GM10847 (cell line): ENCODE data around the gene TARDBP.

Source experiments
- POLR2A ChIP-seq: IDR thresholded peaks from 2 replicates; pipeline ENCODE4 v1.6.1; 2011; ENCODE audit not compliant: insufficient read length; ENCODE audit errors: extremely low read depth

The TARDBP gene

DNA sequence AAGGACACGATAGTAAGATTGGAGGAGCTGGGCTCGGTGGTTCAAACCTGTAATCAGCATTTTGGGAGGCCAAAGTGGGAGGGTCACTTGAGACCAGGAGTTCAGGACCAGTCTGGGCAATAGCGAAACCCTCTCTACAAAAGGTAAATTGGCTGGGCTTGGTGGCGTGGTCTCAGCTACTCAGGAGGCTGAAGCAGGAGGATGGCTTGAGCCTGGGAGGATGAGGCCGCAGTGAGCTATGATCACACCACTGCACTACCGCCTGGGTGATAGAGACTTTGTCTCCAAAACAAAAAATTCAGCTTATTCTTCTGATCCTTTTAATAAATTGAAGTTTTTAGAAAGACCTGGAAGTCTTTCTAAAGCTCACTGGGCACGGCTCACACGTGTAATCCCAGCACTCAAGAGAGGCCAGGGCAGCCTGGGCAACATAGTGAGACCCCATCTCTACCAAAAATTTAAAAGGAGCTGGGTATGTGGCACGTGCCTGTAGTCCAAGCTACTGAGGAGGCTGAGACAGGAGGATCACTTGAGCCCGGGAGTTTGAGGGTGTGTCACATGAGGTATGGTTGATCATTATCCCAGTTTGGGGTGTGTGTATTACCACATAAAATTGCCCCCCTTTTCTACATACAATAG, 19.3 kb downstream of the TARDBP start:
- TF ChIP-seq POLR2A, result no peak

DNA sequence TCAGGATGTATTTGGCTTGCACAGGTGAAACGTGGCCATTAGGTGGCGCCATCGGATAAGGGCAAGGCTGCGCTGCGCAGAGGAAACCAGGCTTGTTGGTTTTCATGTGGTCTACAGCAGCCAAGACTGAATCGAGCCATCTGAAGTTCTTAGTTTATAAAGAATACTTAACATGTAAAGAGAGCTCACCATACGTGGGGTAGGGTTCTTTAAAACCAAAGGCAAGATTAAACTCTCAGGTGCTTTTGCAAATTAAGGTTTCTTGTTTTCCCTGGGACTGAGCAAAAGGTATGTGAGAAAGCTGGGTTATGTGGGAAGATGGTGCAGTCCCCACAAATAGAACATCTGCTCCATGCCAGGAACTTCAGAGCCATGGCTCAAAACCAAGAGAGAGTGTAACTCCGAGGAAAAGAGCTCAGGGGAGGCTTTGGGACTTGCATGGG, 25.3 kb downstream of the TARDBP start:
- no peak for TF ChIP-seq POLR2A

DNA sequence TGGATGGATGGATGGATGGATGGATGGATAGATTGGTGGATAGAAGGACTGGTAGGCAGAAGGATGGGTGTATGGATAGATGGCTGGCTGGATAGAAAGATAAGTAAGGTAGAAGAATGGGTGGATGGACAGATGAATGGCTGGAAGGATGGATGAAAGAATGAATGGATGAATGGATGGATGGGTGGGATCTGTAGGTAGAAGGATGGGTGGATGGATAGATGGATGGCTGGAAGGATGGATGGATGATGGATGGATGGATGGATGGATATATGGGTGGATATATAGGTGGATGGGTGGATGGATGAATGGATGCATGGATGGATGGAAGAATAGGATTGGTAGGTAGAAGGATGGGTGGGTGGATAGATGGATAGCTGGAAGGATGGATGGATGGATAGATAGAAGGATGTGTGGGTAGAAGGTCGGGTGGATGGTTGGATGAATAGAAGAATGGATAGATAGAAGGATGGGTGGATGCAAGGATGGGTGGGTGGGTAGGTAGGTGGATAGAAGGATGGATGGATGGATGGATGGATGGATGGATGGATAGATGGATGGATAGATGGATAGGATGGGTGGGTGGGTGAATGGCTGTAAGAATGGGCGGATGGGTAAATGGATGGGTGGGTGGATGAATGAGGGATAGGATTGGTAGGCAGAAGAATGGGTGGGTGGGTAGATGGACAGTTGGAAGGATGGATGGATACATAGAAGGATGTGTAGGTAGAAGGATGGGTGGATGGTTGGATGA, 27.1 kb downstream of the TARDBP start:
- TF ChIP-seq POLR2A, result no peak

DNA sequence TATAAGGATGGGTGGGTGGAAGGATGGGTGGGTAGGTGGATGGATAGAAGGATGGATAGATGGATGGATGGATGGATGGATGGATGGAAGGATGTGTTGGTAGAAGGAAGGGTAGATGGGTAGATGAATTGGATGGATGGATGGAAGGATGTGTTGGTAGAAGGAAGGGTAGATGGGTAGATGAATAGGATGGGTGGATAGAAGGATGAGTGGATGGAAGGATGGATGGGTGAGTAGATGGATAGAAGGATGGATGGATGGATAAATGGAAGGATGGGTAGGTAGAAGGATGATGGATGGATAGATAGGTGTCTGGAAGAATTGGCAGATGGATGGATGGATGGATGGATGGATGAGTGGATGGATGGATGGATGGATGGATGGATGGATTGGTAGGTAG, 28.6 kb downstream of the TARDBP start:
- TF ChIP-seq POLR2A, result no peak

DNA sequence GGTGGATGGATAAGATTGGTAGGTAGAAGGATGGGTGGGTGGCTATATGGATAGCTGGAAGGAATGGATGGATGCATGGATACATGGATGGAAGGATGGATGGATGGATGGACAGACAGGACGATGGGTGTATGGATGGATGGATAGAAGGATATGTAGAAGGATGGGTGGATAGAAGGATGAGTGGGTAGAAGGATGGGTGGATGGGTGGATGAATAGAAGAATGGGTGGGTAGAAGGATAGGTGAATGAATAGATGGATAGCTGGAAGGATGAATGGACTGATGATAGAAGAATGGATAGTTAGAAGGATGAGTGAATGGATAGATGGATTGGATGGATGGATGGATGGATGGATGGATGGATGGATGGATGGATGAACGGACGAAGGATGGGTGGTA, 29.6 kb downstream of the TARDBP start:
- TF ChIP-seq POLR2A, result no peak

DNA sequence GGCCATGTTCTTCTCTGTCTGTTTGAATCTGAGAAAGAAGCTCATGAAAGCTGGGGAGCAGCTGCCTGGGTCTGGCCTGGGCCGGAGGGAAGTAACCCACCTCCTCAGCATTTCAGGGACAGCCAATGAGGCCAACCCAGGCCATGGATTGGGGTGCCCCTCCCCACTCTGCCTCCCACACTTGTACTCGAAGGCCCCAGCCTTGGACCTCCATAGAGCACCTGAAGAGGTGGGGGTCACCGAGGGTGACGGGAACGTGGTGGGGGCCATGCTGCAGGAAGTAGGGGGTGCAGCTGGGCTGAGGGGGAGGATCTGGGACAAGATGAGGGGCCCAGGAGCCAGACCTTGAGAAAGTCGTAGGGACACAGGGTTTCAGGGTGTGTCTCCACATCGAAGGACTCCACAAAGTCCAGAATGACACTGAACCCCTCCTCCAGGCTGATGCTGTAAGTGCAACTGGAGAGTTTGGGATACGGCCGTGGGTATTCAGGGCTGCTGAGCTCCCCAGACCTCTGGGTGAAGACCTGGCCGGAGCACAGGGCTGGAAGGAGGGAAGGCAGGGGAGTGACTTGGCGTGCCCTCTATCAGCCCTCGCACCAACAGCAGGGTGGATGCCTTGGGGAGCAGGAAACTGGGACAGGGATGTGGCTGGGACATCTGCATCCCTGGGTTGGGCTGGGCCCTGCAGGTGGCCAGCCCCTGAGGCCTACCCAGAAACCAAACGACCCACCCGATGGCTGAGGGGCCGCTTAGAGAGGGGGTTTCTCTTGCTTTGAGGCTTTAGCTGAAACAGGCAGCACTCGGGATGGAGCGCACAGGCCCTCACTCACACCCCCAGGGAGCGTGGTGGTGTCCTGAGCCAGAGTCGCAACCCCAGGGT, 30.8 kb downstream of the TARDBP start:
- TF ChIP-seq POLR2A, result no peak

DNA sequence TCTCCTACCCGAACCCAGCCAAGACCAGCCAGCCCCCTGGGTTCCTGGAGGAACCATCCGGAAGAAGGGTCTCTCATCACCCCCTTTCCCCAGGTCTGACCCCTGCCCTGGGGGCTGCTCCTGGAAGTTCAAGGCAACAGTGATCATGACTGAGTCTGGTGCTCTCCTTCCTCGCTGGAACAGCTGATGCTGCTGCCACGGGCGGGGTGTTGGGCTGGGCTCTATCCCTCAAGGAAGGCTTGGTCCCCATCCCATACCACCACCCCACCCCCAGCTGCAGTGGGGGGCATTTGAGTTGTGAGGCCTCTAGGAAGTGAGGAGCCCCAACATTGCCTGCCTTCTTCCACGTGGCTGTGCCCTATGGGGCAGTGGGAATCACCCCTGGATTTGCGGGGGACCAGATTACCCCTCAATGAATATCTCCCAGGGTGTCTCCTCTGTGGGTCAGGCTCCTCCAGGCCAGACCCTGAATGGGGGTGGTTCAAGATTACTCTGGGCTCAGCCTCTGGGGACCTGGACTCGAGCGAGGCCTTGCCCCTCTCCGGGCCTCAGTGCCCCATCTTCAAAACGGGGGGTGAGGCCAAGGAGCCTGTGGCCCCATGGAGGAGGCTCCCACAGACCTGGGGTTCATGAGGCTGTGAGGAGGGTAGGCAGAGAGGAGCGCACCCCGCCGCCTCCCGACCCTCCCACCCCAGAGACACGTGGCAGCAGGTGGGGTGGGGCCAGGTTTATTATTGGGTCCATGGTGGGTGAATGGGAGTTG, 31.8 kb downstream of the TARDBP start:
- TF ChIP-seq POLR2A, result no peak

DNA sequence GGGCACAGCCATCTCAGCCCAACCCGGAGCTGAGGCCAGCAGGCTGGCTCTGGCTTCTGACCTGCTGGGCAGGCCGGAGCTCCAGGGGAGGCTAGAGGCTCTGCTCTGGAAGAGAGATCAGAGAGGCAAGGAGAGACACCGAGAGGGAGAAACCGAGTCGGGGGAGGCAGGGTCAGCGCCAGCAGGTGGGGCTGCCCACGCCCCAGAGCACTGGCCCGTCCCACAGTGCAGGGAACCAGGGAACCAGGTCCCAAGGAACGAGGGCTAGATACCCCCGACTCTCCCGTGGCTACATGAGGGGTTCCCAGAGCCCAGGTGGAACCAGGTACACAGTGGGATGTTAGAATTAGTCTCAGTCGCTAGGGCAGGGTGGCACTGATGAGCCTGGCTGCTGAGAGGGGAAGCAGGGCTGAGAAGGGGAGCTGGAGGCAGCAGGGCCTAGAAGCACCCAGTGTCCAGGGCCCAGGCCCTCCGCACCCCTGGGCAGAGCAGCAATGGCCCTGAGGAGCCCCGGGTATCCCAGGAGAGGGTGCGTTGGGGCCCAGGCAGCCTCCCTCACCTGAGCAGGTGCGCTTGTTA, 32.5 kb downstream of the TARDBP start:
- TF ChIP-seq POLR2A, result no peak

DNA sequence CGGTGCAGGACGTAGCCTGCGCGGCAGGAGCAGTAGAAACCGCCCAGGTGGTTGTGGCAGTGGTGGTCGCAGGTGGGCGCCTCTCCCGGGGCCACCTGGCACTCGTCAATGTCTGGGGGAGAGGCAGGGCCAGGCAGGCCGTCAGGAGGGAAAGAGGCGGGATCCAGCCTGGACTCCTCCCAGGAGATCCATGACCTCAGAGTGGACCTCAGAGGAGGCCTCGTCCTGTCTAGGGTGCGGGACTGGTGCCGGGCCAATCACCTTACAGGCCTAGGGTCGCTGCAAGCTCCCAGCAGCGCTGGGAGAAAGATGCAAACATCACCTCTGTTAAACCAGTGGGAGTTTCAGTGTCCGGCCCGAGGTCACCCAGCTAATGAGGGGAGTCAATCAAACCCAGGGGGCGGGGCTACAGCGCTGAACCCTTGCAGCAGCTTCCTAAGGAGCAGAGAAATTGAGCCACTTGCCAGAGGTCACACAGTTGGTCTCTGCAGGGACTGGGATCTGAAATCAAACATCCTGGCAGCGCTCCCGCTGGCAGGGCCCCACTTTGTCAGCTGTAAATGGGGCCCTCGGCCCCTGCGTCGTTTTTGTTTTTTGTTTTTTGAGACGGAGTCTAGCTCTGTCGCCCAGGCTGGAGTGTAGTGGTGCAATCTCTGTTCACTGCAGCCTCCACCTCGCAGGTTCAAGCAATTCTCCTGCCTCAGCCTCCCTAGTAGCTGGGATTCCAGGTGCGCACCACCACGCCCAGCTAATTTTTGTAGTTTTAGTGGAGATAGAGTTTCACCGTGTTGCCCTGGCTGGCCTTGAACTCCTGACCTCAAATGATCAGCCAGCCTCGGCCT, 33.2 kb downstream of the TARDBP start:
- TF ChIP-seq POLR2A, result no peak

DNA sequence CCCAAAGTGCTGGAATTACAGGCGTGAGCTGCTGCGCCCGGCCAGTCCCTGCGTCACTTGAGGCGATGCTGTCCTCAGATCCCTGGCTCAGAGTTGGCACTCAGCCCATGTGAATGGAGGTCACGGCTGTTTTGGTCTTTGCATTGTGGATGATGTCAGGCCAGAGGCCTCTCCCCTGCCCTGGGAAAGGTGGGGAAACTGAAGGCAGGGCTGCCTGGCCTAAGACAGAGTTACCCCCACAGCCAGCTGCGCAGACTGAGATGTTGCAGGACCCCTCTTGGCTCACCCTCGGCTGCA, 33.8 kb downstream of the TARDBP start:
- TF ChIP-seq POLR2A, result no peak

DNA sequence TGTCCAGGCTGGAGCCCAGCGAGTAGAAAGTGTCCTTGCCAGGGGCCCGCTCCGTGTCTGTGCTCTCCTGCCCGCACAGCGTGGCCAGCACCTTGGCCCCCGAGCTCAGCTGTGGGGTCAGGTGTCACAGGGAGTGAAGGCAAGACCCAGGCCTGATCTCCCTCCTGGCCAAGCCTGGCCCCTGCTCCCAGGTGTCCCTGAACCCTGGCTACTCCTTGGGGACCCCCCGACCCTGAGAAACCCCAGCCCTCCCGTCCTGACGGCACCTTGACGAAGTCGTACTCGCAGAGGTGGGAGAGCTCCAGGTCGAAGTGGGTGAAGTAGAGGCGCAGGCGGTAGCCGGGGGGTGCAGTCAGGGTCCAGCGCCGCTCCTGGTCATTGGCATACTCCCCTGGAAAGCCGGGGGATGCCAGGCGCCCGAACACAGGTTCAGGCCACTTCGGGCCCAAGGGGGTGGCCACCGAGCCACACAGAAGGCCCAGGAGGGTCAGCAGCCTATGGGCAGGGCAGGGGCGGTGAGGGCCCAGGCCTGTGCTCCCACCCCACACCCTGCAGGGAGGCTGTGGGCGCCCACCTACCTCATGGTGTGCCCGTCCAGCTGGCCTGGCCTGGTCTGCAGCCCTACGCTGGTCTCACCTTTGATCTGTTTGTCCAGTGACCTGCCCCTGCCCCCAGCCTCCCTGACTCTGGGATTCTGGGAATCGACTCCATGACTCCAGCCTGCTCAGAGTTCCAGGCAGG, 34.3 kb downstream of the TARDBP start, which contains the start of gene MASP2:
Gene MASP2, minus strand, starts transcription at position 615 of the 741 bp plus-strand sequence. Its CDS starts 32 bp downstream, at position 583.
- TF ChIP-seq POLR2A, result no peak

DNA sequence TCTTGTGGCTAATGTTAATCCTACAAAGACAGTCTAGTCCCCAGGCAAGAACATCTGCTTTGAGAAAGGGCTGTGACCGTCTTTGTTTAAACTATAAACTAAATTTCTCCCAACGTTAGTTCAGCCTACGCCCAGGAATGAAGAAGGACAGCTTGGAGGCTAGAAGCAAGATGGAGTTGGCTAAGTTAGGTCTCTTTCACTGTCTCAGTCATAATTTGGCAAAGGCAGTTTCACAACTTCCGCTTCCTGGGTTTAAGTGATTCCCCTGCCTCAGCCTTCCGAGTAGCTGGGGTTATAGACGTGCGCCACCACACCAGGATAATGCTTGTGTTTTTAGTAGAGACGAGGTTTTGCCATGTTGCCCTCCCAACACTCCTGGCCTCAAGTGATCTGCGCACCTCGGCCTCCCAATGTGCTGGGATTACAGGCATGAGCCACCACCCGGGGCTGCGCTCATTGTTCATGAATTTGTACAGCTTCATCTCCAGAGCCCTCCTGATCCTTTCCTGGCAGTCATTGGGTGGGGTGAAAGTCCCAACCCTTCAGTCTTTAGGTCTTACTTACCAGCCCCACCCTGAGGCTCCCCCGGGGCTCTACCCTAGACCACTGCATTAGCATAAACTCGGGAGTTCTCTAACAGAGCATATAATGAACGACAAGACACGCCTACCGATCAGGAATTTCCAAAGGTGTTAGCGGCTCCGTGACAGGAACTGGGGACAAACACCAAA, 39.5 kb downstream of the TARDBP start:
- TF ChIP-seq POLR2A, result no peak

DNA sequence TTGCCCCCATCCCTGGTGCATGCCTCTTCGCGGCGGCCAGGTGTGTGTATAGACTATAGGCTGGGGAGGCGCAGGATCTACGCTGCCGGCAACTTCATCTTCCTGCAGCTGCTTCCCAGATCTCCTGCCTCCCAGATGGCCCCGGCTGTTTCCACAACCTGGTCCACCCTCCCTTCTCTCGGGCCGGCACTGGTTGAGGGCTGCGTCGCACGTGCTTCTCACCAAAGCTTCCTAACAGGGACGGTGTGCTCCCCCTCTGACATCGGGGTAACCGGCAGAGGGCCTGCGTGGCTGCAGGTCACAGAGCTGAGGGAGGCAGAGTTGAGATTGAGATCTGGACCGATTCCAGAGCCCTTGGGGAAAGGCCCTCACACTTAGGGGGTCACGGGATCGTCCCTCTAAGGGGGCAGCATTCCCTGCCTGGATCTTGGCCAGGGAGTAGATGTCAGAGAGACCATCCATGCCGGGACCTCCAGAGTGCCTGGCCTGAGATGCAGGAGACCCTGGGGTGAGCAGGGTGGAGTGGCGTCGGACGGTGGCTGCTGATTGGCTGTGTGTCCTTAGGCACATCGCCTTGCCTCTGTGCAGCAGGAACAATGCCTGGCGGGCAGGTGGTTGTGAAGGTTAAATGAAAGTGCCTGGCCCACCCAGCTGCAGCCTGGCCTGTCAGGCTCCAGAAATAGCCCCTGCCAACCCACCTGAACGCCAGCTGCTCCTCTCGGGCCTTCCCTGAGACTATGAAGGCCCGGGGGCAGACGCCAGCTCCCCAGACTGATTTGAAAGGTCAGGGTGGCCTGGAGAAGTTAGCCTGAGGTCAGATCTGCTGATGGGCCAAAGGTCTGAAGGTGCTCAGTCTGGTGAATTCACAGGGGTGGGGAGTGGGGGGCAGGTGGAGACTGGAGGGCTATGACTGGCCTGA, 40.6 kb downstream of the TARDBP start:
- no peak for TF ChIP-seq POLR2A
